Activated T-cell treated with anti-CD3 and anti-CD28 coated beads, Interleukin-2, amount 50 U/mL, for 24 hours (primary cell): ENCODE results near the gene DLL3.

Source experiments
- DNase-seq: peaks from one replicate; pipeline ENCODE4 v3.0.0-alpha.2; 2020
- H3K27ac Mint-ChIP-seq: 2 replicates; pipeline ENCODE4 v1.8.0; 2020; ENCODE audit warnings: mild to moderate bottlenecking, mixed read lengths
- H3K27me3 Mint-ChIP-seq: 2 replicates; pipeline ENCODE4 v1.8.0; 2020; ENCODE audit warnings: mixed read lengths
- H3K36me3 Mint-ChIP-seq: 2 replicates; pipeline ENCODE4 v1.8.0; 2020; ENCODE audit warnings: low read depth, mixed read lengths
- H3K4me1 Mint-ChIP-seq: 2 replicates; pipeline ENCODE4 v1.8.0; 2020; ENCODE audit warnings: low read depth, mixed read lengths
- H3K4me3 Mint-ChIP-seq: 2 replicates; pipeline ENCODE4 v1.8.0; 2020; ENCODE audit warnings: mild to moderate bottlenecking, moderate library complexity, mixed read lengths
- H3K9me3 Mint-ChIP-seq: 2 replicates; pipeline ENCODE4 v1.8.0; 2020; ENCODE audit warnings: mixed read lengths

Gene DLL3

DNA sequence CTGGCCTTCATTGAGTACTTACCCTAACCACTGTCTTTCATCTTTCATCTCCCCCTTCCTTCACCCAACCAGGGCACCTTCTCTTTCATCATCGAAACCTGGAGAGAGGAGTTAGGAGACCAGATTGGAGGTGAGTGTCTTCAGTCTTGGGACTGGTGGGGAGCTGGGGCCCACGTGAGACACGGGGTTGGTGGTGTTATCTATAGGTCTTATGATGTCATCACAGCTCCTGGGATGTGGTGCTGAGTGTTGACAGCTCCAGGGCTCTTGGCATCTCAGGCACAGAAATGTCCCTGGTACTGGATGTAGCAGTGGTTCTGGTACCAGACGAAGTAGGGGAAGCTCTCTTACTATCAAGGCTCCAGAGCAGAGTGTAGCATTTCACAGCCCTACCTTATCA, 1.8 kb downstream of the DLL3 start:
- no peaks in the 10 kb centered on the region for H3K9me3 Mint-ChIP-seq
- peaks cover 23% of the 10 kb centered on the region for H3K4me1 Mint-ChIP-seq
- H3K27me3 Mint-ChIP-seq, result peaks cover 80% of the 10 kb centered on the region
- no peak for DNase-seq
- H3K36me3 Mint-ChIP-seq, result no peaks in the 10 kb centered on the region
- no peak overlapping the region for H3K27ac Mint-ChIP-seq
- no peak overlapping the region for H3K4me3 Mint-ChIP-seq

DNA sequence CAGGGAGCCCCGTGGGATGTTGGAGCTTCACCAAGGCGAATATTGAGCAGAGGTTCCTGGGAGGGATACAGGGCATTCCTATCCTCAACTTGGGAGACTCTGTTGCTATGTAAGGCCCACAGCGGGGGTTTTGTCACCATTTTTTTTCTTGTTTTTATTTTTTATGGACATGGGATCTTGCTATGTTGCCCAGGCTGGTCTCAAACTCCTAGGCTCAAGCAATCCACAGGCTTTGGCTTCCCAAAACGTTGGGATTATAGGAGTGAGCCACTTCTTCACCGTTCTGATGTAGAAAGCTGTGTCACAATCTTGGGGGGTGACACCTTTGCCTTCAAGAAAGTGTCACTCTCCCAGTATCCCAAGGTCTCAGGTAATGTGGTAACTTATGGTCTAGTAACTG, 2.6 kb downstream of the DLL3 start:
- Mint-ChIP-seq H3K36me3 (no peaks in the 10 kb centered on the region), H3K4me1 (peaks cover 25% of the 10 kb centered on the region), H3K27me3 (peaks cover 82% of the 10 kb centered on the region), H3K4me3 (no peak overlapping the region), H3K9me3 (no peaks in the 10 kb centered on the region), H3K27ac (no peak overlapping the region)
- DNase-seq, result no peak

DNA sequence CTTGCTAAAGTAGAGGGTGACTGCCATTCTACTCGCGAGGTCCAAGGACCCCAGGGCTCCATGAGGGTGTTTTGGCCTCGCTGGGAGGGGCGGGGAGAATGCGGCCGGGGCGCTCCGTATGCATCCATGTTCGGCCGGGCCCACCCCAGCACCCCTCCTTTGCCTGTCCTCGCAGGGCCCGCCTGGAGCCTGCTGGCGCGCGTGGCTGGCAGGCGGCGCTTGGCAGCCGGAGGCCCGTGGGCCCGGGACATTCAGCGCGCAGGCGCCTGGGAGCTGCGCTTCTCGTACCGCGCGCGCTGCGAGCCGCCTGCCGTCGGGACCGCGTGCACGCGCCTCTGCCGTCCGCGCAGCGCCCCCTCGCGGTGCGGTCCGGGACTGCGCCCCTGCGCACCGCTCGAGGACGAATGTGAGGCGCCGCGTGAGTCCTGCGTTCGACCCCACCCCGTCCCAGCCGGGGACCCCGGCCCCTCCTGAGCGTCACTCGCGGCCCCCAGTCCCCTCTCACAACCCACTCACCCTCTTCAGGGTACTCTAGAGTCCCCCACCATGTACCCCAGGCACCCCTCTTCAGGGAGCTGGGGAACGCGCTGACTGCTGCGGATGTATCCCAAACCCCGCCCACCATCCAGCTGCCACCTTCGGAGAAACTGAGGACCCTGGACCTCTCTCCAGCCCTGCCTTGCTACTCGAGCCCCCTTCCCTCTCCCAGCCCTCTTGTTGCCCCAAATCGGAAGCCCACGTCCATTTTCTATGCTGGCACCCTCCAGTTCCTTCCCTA, 4.1 kb downstream of the DLL3 start:
- Mint-ChIP-seq H3K27ac (no peak overlapping the region), H3K36me3 (no peaks in the 10 kb centered on the region), H3K9me3 (no peaks in the 10 kb centered on the region), H3K4me3 (no peak overlapping the region), H3K4me1 (peaks cover 34% of the 10 kb centered on the region), H3K27me3 (peaks cover 81% of the 10 kb centered on the region)
- DNase-seq, result peak; percentile 88

DNA sequence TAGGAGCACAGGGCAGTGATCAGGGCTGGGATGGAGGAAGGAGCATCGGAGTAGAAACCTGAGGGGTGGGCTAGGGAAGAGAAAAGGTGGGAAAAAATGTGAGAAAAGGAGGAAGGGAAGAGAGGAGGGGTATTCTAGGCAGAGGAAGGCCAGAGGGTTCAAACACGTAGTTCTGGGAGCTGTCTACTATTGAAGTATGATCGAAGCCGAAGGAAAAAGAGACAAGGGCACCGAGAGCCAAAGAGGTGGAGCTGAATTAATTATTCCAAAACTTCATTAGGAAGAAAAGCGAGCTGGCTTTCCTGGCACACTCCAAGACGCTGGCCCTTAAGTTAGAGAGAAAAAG, 7.8 kb downstream of the DLL3 start:
- H3K9me3 Mint-ChIP-seq, result no peaks in the 10 kb centered on the region
- H3K4me3 Mint-ChIP-seq, result no peak overlapping the region
- no peak for DNase-seq
- H3K27ac Mint-ChIP-seq, result no peak overlapping the region
- H3K4me1 Mint-ChIP-seq, result peaks cover 21% of the 10 kb centered on the region
- peaks cover 66% of the 10 kb centered on the region for H3K27me3 Mint-ChIP-seq
- no peaks in the 10 kb centered on the region for H3K36me3 Mint-ChIP-seq

DNA sequence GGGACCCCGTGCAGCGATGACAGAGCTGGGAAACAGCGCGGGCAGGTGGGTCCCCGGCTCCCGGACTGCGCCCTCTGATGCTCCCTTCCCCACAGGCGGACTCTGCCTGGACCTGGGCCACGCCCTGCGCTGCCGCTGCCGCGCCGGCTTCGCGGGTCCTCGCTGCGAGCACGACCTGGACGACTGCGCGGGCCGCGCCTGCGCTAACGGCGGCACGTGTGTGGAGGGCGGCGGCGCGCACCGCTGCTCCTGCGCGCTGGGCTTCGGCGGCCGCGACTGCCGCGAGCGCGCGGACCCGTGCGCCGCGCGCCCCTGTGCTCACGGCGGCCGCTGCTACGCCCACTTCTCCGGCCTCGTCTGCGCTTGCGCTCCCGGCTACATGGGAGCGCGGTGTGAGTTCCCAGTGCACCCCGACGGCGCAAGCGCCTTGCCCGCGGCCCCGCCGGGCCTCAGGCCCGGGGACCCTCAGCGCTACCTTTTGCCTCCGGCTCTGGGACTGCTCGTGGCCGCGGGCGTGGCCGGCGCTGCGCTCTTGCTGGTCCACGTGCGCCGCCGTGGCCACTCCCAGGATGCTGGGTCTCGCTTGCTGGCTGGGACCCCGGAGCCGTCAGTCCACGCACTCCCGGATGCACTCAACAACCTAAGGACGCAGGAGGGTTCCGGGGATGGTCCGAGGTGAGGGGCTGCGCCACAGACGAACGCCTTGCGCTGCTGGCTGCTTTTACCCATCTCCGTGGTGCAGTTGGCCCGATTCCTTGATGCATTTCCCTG, 8.4 kb downstream of the DLL3 start:
- peak; percentile 77 for DNase-seq
- H3K9me3 Mint-ChIP-seq, result no peaks in the 10 kb centered on the region
- peaks cover 21% of the 10 kb centered on the region for H3K4me1 Mint-ChIP-seq
- peaks cover 66% of the 10 kb centered on the region for H3K27me3 Mint-ChIP-seq
- H3K36me3 Mint-ChIP-seq, result no peaks in the 10 kb centered on the region
- peak overlapping the region; percentile 77 for H3K4me3 Mint-ChIP-seq
- H3K27ac Mint-ChIP-seq, result no peak overlapping the region

DNA sequence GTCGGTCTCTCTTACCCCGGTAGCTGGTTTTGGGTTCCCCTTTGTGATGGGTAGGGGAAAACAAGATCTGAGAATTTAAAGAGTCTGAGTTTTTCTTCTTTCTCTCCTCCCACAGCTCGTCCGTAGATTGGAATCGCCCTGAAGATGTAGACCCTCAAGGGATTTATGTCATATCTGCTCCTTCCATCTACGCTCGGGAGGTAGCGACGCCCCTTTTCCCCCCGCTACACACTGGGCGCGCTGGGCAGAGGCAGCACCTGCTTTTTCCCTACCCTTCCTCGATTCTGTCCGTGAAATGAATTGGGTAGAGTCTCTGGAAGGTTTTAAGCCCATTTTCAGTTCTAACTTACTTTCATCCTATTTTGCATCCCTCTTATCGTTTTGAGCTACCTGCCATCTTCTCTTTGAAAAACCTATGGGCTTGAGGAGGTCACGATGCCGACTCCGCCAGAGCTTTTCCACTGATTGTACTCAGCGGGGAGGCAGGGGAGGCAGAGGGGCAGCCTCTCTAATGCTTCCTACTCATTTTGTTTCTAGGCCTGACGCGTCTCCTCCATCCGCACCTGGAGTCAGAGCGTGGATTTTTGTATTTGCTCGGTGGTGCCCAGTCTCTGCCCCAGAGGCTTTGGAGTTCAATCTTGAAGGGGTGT, 9.1 kb downstream of the DLL3 start:
- DNase-seq, result no peak
- Mint-ChIP-seq H3K4me1 (peaks cover 21% of the 10 kb centered on the region), H3K27ac (no peak overlapping the region), H3K9me3 (no peaks in the 10 kb centered on the region), H3K27me3 (peaks cover 71% of the 10 kb centered on the region), H3K4me3 (peak overlapping the region; percentile 77), H3K36me3 (no peaks in the 10 kb centered on the region)

DNA sequence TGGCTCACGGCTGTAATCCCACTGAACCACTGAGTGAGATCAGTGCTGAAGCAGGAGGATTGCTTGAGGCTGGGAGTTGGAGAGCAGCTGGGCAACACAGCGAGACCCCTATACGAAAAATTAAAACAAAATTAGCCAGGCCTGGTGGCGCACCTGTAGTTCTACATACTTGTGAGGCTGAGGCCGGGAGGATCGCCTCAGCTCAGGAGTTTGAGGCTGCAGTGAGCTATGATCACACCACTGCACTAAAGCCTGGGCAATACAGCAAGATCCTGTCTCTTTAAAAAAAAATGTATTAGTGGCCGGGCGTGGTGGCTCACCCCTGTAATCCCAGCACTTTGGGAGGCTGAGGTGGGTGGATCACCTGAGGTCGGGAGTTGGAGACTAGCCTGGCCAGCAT, 9.9 kb downstream of the DLL3 start:
- no peaks in the 10 kb centered on the region for H3K9me3 Mint-ChIP-seq
- DNase-seq, result no peak
- no peak overlapping the region for H3K4me3 Mint-ChIP-seq
- H3K36me3 Mint-ChIP-seq, result no peaks in the 10 kb centered on the region
- peaks cover 15% of the 10 kb centered on the region for H3K4me1 Mint-ChIP-seq
- no peak overlapping the region for H3K27ac Mint-ChIP-seq
- peaks cover 72% of the 10 kb centered on the region for H3K27me3 Mint-ChIP-seq

DNA sequence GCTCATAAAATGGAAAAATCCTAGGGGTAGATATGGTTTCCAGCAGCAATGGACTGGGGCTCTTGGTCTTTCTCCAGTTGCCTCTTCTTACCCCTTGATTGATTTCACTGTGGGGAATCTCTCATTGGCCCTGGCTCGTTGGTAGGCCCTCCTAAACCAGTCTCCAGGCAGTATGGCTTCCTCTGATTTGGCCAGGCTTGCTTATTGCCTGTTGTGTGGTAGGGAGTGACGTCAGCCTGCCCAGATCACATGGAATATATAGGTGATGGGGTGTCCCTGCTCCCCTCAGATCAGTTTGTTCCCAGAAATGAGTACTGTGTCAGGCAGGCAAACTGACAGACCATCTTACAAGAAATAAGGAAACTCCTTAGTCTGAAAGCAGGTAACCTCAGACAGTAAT, 10.5 kb downstream of the DLL3 start:
- H3K27me3 Mint-ChIP-seq, result peaks cover 72% of the 10 kb centered on the region
- no peak overlapping the region for H3K27ac Mint-ChIP-seq
- peaks cover 15% of the 10 kb centered on the region for H3K4me1 Mint-ChIP-seq
- H3K4me3 Mint-ChIP-seq, result no peak overlapping the region
- no peaks in the 10 kb centered on the region for H3K9me3 Mint-ChIP-seq
- H3K36me3 Mint-ChIP-seq, result no peaks in the 10 kb centered on the region
- no peak for DNase-seq

DNA sequence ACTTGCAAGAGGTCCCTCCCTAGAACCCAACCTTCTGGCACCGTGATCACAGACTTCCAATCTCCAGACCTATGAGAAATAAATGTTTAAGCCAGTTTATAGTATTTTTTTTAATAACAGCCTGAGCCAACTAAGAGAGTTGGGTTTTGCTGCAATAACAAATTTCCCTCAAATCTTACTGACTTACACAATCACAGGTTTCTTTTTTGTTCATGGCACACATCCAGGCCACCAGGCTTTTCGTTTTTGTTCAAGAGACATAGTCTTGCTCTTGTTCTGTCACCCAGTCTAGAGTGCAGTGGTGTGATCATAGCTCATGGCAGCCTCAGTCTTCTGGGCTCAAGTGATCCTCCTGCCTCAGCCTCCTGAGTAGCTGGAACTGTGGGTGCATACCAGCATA, 14.2 kb downstream of the DLL3 start:
- Mint-ChIP-seq H3K9me3 (no peaks in the 10 kb centered on the region), H3K27ac (no peak overlapping the region), H3K27me3 (peaks cover 69% of the 10 kb centered on the region), H3K4me3 (no peak overlapping the region), H3K36me3 (no peaks in the 10 kb centered on the region), H3K4me1 (peaks cover 18% of the 10 kb centered on the region)
- no peak for DNase-seq

DNA sequence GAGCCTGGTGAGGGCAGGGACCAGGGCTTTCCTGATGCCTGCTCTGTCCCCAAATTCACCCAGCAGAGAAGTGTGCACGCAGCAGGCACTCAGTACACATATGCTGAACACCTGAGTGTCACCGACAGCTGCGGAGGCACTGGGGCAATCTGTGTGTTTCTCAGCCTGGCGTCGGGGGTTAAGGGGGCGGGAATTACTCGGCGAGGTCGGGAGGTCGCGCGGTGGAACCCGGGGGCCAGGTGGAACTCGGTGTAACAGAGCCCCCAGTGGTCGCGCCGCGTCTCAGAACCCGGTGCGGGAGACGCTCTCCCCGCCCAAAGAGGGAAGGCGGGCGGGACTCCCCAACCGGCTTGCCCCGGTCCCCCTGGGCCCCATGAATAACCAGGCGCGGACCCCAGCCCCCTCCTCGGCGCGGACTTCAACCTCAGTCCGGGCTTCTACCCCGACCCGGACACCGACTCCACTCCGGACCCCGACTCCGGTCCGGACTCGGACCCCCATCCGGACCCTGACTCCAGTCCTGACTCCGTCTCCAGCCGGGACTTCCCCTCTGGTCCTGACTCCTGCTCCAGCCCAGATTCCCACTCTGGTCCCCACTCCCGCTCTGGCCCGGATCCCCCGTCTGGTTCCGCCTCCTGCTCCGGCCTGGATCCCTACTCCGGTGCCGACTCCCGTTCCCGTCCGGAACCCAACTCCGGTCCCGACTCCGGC, 16.2 kb downstream of the DLL3 start, which contains the start of gene SELENOV:
Gene SELENOV, plus strand, starts transcription at position 300 of the 711 bp plus-strand sequence. Its CDS starts 74 bp downstream, at position 374.
- H3K4me3 Mint-ChIP-seq, result peak within 1 kb of the TSS; percentile 62
- no peaks in the 10 kb centered on the region for H3K9me3 Mint-ChIP-seq
- H3K27me3 Mint-ChIP-seq, result peaks cover 61% of the 10 kb centered on the region
- peak within 1 kb of the TSS; percentile 44 for H3K27ac Mint-ChIP-seq
- peaks cover 16% of the 10 kb centered on the region for H3K4me1 Mint-ChIP-seq
- no peaks in the 10 kb centered on the region for H3K36me3 Mint-ChIP-seq
- DNase-seq, result peak; percentile 49

DNA sequence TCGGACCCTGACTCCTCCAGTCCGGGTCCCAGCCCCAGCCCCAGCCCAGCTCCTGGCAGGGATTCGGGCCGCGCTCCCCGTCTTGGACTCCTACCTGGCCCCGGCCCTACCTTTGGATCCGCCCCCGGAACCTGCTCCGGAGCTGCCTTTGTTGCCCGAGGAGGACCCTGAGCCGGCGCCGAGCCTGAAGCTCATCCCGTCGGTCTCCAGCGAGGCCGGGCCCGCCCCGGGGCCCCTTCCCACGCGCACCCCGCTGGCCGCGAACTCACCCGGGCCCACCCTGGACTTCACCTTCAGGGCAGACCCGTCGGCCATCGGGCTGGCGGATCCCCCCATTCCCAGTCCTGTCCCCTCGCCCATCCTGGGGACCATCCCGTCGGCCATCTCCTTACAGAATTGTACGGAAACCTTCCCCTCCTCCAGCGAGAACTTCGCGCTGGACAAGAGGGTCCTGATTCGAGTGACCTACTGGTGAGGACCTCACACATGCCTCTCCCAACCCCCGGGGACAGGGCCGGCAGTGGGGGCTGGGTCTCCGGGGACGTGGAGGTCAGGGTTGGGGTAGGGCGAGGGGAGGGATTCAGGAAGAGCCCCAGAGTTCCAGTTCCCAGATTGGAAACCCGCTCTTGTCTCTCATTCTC, 16.9 kb downstream of the DLL3 start:
- DNase-seq, result peak; percentile 45
- Mint-ChIP-seq H3K9me3 (no peaks in the 10 kb centered on the region), H3K36me3 (no peaks in the 10 kb centered on the region), H3K27ac (no peak overlapping the region), H3K4me3 (peak overlapping the region; percentile 62), H3K27me3 (peaks cover 61% of the 10 kb centered on the region), H3K4me1 (peaks cover 16% of the 10 kb centered on the region)

DNA sequence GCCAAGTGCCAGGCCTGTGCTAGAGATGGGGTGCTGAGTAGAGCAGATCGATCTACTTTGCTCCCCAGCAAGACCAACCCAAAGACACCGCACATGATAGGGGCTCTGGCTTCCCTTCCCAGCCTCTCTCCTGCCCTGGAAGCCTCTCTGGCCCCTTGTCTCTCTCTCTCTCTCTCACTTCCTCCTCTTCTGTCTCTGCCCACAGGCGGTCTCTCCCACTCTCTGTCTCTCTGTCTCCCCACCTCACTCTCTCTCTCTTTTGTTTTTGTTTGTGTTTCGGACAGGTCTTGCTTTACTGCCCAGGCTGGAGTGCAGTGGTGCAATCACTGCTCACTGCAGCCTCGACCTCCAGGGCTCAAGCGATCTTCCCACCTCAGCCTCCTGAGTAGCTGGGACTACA, 17.5 kb downstream of the DLL3 start:
- H3K27me3 Mint-ChIP-seq, result peaks cover 61% of the 10 kb centered on the region
- H3K36me3 Mint-ChIP-seq, result no peaks in the 10 kb centered on the region
- no peaks in the 10 kb centered on the region for H3K9me3 Mint-ChIP-seq
- peak overlapping the region; percentile 57 for H3K4me3 Mint-ChIP-seq
- H3K27ac Mint-ChIP-seq, result no peak overlapping the region
- no peak for DNase-seq
- H3K4me1 Mint-ChIP-seq, result peaks cover 16% of the 10 kb centered on the region

DNA sequence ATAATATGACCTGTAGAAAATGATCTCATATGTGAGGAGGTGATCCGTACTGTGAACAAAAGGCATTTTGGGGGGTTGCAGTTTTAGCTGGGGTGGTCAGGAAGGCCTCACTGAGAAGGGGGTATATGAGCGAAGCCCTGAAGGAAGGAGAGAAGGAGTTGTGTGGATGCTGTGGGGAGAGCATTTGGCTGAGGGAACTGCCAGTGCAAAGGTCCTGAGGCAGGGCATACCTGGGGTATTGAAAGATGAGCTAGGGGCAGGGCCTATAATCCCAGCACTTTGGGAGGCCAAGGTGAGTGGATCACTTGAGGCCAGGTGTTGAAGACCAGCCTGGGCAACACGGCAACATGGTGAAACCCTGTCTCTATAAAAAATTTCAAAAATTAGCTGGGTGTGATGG, 18.7 kb downstream of the DLL3 start:
- Mint-ChIP-seq H3K36me3 (no peaks in the 10 kb centered on the region), H3K4me3 (no peak overlapping the region), H3K9me3 (no peaks in the 10 kb centered on the region), H3K4me1 (peaks cover 20% of the 10 kb centered on the region), H3K27me3 (peaks cover 54% of the 10 kb centered on the region), H3K27ac (no peak overlapping the region)
- no peak for DNase-seq

DNA sequence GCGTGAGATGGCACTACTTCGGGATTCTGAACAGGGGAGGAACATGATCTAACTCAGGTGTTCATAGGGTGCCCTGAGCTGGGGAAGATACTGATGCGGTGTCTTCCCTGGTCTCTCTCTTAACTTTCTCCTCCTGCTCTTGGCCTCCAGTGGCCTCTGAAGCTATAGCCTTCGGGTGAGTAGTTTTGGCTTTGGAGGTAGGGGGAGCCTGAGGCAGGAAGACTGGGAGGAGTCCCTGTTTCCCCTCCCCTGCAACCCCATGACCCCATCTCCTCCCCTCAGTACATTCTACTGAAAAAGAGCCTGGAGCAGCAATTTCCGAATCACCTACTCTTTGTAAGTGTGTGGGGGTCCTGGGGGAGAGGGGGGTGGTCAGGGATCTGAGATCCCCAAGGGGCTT, 19.7 kb downstream of the DLL3 start:
- Mint-ChIP-seq H3K27me3 (peaks cover 45% of the 10 kb centered on the region), H3K9me3 (no peaks in the 10 kb centered on the region), H3K4me1 (peaks cover 20% of the 10 kb centered on the region), H3K36me3 (no peaks in the 10 kb centered on the region), H3K27ac (no peak overlapping the region), H3K4me3 (no peak overlapping the region)
- no peak for DNase-seq
